Stimulated activated CD8-positive, alpha-beta memory T cell treated with anti-CD3 and anti-CD28 coated beads, Interleukin-7, amount 100 ng/mL, for 48 hours (primary cell): ENCODE measurements around the gene LRP8.

Source experiments
- DNase-seq, 2 donors: peaks; one replicate each; pipeline ENCODE4 v3.0.0-alpha.2; 2020; ENCODE audit warnings: low read depth in 1 of 2; ENCODE audit errors: extremely low read depth in 1 of 2

Gene LRP8

DNA sequence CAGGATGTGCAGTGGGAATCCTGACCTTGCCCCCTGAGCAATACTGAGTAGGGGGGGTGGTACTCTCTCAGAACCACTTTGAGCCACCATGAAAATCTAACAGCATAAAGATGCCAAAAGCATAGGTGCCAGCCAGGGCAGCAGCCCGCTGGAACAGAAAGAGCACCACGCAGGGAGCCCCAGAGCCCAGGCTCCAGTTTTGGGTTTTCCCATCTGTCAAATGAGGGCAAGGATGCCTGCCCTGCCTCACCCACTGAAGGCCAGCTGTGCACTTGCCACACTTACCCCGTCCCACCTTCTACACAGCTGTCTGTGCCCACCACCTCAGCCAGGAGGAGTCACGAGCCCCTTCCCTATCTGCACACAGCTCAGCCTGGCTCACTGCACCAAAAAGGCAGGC, 20.8 kb downstream of the LRP8 start:
- DNase-seq, result no peak

DNA sequence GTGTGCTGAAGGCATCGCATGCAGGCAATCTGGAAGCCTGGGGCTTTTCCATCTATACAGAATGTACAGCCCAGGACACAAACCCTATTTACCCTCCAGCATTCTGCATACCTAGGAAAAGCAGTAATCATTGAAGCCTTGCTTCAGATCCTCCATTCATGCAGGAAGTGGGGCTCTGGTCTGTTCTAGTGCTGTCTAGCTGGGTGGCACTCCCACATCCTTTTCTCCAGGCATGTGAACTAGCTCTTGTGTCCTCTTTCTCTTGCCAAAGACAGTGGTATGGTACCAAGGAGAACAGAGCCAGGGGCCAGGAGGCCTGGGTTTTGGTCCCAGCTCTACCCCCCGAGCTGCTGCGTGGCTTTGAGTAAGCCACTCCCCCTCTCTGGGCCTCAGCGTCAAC, 21.7 kb downstream of the LRP8 start:
- no peak for DNase-seq

DNA sequence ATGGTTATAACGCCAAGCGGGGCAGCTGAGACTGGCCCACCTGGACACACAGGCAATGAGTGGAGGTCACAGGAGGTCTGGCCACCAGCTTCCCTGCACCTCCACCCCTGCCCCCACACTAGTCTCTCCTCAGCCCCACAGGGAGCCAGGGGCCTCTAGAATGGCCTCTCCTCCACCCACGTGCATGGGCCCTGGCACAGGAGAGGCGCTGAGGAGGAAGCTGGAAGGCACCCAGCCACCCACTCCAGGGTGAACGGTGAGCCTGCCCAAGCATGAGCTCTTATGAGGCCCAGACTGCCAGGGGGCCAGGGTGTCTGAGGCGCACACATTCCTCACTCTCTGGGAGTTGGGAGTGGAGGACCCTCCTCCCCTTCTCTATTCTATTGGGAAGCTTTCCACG, 22.2 kb downstream of the LRP8 start:
- DNase-seq, result no peak

DNA sequence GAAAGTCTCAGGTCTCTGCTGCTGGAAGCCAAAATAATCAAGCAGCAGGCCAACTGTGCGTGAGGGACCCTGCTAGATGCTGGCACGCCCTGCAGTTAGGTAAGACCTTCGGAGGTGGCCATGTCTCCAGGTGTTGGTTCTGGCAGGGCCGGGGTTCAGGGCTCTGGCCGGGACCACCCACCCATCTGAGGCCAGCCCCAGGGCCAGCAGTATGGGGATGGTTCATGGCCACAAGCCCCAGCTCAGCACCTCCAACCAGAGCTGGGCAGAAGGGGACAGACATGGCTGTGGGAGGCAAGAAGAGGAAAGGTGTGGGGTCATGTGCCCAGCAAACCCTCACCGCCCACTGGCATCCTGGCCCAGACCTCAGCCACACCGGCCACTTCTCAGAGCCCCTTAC, 23.3 kb downstream of the LRP8 start:
- no peak for DNase-seq

DNA sequence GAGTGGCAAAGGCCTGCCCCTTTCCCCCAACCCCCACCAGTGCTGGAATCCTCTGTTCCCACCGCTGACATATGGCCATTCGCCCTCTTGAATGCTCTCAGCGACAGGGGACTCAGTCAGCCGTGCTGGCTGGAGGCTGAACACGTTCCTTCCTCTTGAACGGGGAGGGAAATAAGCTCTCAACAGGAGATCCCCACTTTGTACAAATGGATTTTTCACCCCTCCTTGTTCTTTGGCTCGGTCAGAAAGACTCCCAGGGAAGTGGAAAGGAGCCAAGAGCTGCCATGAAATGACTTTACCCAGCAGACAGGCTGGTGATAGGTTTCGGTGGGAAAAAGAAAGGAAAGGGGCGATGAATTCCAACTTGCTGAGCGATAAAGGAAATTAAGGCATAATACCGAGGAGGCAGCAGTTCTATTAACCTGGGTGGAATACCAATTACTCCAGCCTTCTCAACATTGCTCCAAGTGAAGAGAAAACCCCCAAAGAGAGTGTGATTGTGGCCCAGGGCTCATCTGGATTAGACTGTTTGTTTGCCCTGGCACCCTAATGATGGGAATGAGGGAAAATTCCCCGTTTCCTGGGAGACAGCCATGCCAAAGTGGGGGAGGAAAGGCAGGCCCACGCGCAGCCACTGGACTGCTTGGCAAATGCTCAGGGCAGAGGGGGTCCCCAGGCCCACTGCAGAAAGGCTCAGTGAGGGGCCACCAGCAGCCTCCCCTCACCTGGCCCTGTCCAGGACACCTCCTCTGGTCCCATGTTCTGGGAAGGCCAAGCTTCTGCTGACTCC, 23.9 kb downstream of the LRP8 start:
- DNase-seq, result no peak

DNA sequence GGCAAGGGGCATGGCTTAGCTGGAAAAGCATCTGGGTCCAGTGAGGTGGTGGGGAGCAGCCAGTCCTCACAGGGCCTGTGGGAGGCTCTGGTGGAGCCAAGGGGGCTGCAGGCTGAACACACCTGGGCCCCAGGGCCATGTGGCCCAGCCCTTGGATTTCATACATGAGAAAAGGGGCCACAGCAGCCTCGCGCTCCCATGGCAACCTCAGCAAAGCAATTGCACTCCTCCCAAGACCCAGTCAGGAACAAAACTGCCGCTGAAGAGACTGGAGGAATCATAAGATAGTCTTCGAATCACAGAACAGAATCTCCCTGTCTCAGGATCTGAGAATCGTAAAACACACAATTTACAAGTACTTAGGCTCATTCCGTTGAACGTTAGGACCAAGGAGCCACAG, 24.6 kb downstream of the LRP8 start:
- DNase-seq, result no peak

DNA sequence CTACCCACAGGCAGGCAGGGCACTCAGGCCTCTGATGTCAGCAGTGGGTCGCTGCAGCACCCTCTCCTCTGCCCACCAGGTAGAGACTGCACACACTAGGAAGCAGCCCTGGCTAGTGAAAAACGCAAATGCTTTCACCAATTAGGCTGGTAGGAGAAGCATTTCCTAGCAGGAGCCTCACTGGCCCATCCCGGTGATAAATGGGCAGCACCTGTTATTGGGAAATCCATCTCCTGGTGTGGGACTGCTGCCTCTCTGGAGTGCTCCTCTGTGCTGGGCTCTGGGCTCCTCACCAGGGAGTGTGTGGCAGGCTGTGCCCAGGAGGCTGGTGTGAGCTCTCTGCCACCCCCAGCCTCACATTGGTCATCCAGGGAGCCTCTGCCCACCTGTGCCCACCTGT, 28.6 kb downstream of the LRP8 start:
- no peak for DNase-seq

DNA sequence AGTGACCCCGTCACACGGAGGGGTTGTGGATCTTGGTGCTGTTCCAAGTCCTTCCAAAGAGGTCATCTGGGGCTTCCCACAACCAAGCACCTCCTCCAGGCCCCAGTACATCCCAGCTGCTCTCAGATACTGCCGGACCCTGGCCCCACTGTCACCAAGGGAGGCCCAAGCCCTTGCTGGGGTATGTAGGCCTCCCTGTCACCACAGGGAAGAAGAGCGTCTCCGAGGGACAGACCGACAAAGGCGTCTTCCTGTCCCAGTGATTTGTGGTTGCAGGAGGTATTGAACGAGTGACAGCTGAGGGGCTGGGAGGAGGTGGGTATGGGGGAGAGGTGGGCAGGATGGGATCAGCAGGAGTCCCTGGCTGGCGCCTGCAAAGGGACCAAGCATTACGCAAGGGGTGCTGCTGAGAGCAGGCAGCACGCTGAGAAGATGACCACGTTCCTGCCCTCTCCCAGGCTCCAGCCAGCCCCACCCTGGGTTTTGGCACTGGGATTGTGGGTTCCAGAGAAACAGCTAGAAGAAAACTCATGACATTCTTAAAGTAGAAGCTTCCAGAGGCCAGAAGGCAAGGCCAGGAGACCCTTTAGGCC, 29.7 kb downstream of the LRP8 start:
- DNase-seq, result no peak

DNA sequence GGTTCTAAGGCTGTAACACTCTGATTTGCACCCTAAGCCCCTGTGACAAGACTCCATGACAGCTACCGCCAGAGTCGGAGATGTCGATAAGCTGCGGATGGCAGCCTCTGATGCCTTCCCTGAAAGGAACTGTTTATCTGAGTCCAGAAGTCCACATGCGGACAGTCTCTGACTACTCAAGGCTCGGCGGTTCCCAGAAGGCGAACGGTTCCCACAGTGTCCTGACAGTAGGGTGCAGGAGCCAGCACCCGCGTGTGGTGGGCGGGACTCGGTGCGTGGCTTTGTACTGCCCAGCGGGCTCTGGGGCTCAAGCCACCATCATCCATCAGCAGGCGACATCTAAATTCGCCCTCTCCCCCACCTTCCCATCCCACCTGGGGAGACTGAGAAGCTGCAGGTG, 30.7 kb downstream of the LRP8 start:
- DNase-seq, result no peak

DNA sequence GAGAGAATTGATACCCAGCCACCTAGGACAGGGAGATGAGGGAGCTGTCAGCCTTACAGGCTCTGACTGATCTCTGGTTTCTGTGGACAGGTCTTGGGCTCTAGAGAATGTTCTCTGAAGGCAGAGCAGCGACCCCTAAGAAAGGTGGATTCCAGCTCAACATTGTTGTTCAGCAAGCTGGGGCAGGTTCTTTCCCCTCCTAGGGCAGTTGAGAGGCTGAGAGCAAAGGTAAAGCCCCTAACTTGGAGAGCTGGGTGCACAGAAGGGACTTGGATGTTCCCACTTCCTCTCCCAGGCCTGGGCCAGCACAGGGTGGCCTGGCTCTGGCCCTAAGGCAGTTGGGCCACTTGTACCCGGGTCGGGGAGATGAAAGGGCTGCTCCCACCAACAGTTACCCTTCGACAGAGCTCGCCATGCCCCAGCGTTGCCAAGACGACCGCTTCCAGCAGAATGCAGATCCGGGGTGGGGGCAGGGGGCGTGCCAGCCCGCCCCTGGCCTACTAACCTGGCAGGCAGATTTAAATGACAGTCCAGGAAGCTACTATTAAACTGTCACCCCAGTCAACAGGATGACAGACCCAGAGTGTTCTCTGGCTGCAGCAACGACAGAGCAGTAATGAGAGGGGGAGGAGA, 31.6 kb downstream of the LRP8 start:
- DNase-seq, result no peak

DNA sequence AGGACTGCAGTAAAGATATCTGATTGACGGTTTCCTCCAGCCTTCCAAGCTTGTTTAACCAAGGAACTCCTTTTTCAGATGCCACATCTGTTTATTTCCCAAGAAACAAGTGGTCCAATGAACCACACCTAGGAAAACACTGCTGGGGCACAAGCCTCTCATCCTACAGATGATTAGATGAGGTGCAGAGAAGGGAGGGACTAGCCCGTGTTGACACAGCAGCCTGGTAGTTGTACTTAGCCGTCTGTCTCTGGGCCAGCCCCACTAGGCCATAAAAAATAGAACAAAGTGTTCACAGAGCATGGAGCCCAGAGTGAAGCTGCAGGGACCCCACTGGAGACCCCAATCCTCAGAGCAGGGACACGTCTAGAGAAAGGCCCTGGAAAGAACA, 32.1 kb downstream of the LRP8 start:
- DNase-seq, result no peak

DNA sequence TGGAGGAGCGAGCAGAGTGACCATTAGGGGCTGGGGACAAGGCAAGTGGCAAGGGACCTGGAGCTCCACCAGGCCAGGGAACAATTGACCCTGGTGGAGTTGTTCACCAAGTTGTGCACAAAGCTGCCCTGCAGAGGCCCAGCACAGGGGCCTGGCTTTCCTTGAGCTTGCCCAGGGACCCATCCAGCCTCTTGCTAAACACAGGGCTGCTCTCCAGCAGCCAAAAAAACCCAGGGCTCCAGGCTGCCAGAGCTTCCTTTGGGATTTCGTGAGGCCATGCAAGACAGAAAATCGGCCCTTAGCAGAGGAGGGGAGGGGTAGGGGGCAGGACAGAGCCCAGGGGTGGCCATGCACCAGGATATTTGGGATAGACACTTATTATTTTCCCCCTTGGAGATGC, 32.6 kb downstream of the LRP8 start:
- DNase-seq, result no peak

DNA sequence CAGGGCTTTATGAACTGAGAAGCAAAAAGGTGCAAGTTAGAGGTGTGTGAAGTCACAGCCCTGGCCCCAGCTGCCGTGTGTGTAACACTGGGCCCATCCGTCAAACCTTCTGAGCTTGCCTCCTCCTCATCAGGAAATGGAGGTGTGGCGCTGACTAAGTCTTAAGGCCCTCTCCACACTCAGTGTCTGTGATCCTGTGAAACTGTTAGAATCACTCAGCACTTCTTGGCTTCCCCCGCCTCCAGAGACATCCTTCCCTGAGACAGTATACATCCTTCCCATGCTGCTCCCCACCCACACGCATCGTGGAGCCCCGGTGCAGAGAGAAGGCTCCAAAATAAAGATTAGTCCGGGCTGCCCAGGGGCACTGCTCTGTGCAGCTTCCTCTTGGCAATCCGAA, 33.3 kb downstream of the LRP8 start:
- peak; percentile 7 to 32 for DNase-seq

DNA sequence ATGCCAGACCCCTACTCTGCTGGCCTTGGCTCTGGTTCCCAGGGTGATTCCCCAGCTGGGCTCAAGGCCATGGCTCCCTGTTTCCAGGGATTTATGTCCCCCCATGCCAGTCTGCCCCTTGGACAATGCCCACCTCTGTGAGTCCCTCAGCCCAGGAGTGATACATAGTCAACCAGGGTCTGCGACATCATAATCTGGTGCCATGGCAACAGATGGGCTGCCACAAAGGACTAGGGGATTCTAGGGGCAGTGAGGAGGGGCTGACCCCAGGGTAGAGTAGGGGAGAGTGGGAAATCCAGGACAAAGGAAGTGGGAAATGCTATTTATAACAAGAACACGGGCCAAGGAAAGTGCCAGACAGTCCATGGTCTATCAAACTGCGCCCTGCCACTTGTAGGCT, 33.8 kb downstream of the LRP8 start:
- no peak for DNase-seq

DNA sequence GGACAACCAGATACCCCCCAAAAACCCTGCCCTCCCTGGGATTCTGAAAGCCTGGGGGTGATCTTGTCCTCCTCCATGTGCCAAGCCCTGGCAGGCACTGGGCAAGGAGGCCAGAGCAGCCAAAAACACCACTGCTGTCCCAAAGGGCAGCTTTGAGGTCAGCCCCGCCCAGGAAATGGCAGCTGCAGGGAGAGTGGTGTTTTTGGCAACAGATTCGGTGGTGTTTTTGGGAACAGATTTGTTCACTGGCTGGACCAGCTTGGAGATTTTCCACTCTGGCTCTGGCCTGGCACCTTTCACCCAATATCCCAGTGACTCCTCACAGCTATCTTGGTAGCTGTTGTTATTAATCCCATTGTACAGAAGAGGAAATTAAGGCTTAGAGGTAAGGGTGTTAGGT, 34.7 kb downstream of the LRP8 start:
- no peak for DNase-seq

DNA sequence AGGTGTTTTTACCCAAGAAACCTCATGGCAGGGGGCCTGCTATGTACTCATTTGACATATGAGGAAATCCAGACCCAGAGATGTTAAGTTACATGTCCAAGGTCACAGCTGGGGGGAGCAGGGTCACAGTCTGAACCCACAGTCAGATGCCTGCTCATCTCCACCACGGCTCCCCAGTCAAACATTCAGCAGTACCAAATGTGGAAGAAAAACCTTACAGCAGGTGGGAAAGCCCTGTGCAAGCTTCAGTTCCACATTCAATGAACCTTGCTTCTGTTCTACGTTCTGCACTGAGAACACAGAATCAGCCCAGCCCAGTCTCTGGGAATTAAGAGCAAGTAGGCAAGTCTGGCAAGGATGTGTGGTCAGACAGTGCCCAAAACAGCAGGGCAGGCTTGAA, 35.2 kb downstream of the LRP8 start:
- DNase-seq, result no peak

DNA sequence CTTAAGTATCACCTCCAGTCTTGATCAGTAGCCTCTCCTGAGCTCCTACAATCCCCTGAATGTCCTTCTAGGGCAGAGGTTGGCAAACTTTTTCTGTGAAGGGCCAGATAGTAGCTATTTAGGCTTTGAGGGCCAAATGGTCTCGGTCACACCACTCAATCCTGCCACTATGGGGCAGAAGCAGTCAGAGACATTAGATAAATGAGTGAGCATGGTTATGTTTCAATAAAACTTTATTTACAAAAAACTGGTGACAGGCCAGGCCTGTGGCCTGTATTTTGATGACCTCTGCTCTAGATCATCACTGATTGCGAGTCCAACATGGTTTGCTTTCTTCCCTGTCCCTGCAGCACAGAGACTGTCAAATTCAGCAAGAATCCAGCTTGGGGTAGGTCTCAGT, 36.3 kb downstream of the LRP8 start:
- no peak for DNase-seq

DNA sequence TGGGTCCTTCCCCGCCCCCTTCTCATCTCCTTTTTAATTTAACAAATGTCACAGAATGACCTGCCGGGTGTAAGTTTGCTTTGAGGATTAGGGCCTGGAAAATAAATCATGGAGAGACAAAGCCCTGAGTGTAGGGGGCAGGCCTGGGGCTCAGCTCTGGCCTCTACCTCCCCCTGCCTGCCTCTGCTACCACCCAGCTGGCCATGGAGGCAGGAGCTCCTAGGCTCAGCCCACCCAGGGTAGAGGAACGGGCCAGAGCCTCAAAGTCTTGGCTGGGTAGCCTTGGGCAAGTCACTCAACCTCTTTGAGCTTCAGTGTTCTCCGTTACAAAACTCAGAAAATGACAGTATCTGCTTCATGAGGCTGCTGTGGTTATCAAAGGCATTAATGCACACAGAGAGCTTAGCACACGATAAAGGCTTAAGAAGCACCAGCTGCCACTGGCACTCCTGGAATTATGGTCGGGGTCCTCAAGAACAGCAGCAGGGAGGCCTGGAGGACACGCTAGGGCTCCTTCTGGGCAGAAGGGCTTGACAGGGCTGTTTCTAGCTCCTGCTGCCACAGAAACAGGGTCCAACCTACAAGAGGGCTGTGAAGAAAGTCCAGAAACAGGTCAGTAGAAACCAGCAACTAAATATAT, 39.0 kb downstream of the LRP8 start:
- no peak for DNase-seq

DNA sequence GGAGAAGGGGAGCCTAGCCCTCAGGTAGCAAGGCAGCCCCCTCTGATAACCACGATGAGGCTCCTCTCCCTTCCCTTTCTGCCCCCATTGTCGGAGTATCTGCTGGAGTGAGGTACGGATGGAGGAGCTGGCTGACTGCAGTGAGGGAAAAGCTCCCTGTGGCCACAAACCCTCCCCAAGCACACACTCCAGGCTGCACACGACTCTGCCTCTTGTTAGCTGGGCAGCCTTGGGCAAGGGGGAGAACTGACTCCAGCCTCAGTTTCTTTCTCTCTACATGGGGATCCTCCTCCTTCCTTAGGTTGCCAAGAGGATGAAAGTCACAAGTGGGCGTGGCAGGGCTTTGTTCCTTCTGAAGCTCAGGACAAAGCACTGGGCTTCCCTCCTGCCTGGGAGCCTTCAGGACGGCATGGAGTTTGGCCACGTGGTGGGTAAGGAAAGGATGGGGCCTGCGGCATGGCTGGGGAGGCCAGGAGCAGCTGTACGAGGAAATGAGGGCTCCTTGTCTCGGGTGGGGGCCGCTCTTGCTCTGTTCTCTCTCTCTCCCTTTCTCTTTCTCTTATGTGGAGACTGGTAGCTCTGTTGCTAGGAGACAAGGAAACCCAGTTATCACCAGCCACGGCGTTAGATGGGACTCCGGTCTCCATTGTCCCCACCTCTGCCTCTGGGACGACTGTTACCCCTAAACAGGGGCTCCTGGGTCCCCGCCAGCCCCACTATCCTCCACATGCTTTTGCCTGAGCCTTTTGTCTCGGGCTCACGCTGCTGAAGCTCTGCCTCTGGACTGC, 39.7 kb downstream of the LRP8 start:
- no peak for DNase-seq

DNA sequence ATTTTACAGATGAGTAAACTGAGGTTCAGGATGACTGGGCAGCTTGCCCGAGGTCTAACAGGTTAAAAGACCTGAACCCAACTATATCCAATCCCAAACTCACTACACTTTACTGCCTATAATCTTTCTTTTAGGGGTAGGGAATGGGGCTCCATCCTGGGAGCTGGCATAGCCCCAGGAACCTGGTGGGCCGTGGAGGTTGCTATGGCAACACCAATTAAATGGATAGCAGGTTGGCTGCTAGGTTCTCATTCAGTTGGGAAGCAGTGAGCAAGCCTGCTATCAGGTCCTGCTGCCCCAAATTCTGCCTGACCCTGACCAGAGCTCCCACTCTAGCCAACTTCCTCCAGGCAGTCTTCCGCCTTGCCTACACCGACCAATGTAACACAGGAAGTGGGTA, 40.9 kb downstream of the LRP8 start:
- no peak for DNase-seq
